Skeletal muscle tissue (tissue), 4 donors: ENCODE measurements around the gene PCDHGA10. TPM values are rescaled to one million over a fixed set of nuclear protein-coding genes. Genes with fewer than 3 reads are reported as not detected.

Experiments
- H3K27ac ChIP-seq: one replicate; pipeline ENCODE4 v1.7.0; 2013; ENCODE audit warnings: mild to moderate bottlenecking, low read depth, low read length, inconsistent platforms
- H3K27me3 ChIP-seq, 3 donors: one replicate each; pipeline ENCODE4 v1.7.0; 2013; ENCODE audit warnings: low read length in 3 of 3; ENCODE audit not compliant: control insufficient read depth in 3 of 3, insufficient read depth in 3 of 3
- H3K36me3 ChIP-seq, 3 donors: one replicate each; pipeline ENCODE4 v1.7.0; 2013; ENCODE audit warnings: low read length in 3 of 3; ENCODE audit not compliant: control insufficient read depth in 3 of 3, insufficient read depth in 3 of 3
- H3K4me1 ChIP-seq, 3 donors: one replicate each; pipeline ENCODE4 v1.7.0; 2013; ENCODE audit warnings: low read length in 3 of 3, mild to moderate bottlenecking in 3 of 3; ENCODE audit not compliant: control insufficient read depth in 3 of 3, insufficient read depth in 3 of 3
- H3K4me3 ChIP-seq, 3 donors: one replicate each; pipeline ENCODE4 v1.7.0; 2013; ENCODE audit warnings: low read length in 3 of 3
- H3K9ac ChIP-seq, 3 donors: one replicate each; pipeline ENCODE4 v1.7.0; 2013; ENCODE audit warnings: low read length in 3 of 3, mild to moderate bottlenecking in 3 of 3, moderate library complexity in 2 of 3, low read depth in 1 of 3
- H3K9me3 ChIP-seq, 3 donors: one replicate each; pipeline ENCODE4 v1.7.0; 2013; ENCODE audit warnings: low read length in 3 of 3; ENCODE audit not compliant: control insufficient read depth in 3 of 3
- total RNA-seq: library from RNA; depleted of rRNA; stranded (reverse); fragments of >200 nt; gene quantifications from one replicate; pipeline ENCODE4 v1.2.3, GENCODE V29; 2014
- donor health status: Osteomylitis.

PCDHGA10 gene
- total RNA-seq = 4.2 TPM

DNA sequence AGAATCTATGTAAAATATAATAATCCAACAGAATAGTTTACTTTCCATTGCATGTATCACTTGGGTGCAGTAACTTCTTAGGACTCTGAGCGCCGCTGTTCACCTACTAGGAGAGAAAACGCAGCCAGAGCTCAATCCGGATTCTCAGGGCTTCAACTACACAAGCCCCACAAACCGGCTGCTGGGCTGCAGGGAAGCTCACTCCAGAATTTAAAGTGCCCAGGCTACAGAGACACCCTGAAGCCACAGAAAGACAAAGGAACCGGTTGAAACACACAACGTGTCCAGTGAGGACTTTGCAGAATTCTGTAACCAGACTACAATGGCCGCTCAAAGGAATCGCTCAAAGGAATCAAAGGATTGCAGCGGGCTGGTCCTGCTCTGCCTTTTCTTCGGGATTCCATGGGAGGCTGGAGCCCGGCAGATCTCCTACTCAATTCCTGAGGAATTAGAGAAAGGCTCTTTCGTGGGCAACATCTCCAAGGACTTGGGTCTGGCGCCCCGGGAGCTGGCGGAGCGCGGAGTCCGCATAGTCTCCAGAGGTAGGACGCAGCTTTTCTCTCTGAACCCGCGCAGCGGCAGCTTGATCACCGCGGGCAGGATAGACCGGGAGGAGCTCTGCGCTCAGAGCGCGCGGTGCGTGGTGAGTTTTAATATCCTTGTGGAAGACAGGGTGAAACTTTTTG, at the start of gene PCDHGA10:
Gene PCDHGA10, plus strand, starts transcription at position 134 of the 686 bp plus-strand sequence. Its CDS starts 189 bp downstream, at position 323.
- Histone ChIP-seq H3K9ac (peak within 1 kb of the TSS; percentile 36 to 83 (median 43)), H3K27me3 (peaks cover 0 to 7% (median 6%) of the 10 kb centered on the region in 3 donors)

DNA sequence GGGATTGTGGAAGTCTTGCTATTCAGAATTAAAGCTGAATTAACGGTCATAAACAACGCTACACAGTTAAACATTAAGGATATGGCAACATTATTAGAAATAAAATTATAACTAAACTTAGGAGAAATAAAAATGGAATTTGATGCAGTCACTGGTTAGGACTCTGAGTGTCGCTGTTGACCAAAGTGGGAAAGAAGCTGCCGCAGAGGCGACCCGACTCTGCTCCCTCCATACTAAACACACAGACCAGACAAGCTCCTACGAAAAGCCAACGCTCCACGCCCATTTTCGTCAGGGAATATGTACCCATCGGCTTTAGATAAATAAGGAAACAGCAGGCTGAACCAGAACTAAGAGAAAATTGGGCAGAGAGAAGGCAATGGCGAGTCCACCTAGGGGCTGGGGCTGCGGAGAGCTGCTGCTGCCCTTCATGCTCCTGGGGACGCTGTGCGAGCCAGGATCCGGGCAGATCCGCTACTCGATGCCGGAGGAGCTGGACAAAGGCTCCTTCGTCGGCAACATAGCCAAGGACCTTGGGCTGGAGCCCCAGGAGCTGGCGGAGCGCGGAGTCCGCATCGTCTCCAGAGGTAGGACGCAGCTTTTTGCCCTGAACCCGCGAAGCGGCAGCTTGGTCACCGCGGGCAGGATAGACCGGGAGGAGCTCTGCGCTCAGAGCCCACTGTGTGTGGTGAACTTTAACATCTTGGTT, 48.7 kb upstream of the PCDHGA10 start, which contains the start of gene PCDHGA5:
Gene PCDHGA5, plus strand, starts transcription at position 211 of the 709 bp plus-strand sequence. Its CDS starts 169 bp downstream, at position 380.
- Histone ChIP-seq H3K27ac (no peak within 1 kb of the TSS), H3K9ac (no peak within 1 kb of the TSS), H3K9me3 (peaks cover 10 to 32% (median 29%) of the 10 kb centered on the region in 3 donors), H3K4me3 (peak within 1 kb of the TSS in 2 of 3 donors; percentile 41 to 52), H3K4me1 (no peaks in the 10 kb centered on the region), H3K27me3 (peaks cover 12 to 36% (median 16%) of the 10 kb centered on the region in 3 donors), H3K36me3 (peaks cover 0 to 10% (median 7%) of the 10 kb centered on the region in 3 donors)

More for the DNA sequence above, at the start of gene PCDHGA10:
- peaks cover 2 to 20% (median 4%) of the 10 kb centered on the region in 3 donors for H3K36me3 ChIP-seq
- peaks cover 0 to 13% (median 6%) of the 10 kb centered on the region in 3 donors for H3K4me1 ChIP-seq
- H3K27ac ChIP-seq = no peak within 1 kb of the TSS
- peaks cover 10 to 25% (median 16%) of the 10 kb centered on the region in 3 donors for H3K9me3 ChIP-seq
- peak within 1 kb of the TSS; percentile 67 to 73 (median 70) for H3K4me3 ChIP-seq

DNA sequence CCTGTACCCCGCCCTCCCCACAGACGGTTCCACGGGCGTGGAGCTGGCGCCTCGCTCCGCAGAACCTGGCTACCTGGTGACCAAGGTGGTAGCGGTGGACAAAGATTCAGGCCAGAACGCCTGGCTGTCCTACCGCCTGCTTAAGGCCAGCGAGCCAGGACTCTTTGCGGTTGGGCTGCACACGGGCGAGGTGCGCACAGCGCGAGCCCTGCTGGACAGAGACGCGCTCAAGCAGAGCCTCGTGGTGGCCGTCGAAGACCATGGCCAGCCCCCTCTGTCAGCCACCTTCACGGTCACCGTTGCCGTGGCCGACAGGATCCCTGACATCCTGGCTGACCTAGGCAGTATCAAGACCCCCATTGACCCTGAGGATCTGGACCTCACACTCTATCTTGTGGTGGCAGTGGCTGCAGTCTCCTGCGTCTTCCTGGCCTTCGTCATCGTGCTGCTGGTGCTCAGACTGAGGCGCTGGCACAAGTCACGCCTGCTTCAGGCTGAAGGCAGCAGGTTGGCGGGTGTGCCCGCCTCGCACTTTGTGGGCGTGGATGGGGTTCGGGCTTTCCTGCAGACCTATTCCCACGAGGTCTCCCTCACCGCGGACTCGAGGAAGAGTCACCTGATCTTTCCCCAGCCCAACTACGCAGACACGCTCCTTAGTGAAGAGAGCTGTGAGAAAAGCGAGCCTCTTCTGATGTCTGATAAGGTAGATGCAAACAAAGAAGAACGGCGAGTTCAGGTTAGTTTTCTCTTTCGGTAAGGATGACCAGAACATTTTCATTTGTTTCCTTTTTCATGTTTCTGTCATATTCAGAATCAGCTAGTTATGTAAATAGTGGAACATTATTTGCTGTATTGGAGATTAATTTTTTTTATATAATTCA, 46.5 kb upstream of the PCDHGA10 start:
- Histone ChIP-seq H3K9me3 (peaks cover 14 to 37% (median 28%) of the 10 kb centered on the region in 3 donors), H3K36me3 (peaks cover 0 to 15% (median 7%) of the 10 kb centered on the region in 3 donors), H3K4me1 (peaks cover 0 to 5% (median 0%) of the 10 kb centered on the region in 3 donors), H3K27ac (no peak overlapping the region), H3K9ac (no peak overlapping the region), H3K27me3 (peaks cover 12 to 26% (median 16%) of the 10 kb centered on the region in 3 donors), H3K4me3 (peak overlapping the region in 1 of 3 donors; percentile 27)

DNA sequence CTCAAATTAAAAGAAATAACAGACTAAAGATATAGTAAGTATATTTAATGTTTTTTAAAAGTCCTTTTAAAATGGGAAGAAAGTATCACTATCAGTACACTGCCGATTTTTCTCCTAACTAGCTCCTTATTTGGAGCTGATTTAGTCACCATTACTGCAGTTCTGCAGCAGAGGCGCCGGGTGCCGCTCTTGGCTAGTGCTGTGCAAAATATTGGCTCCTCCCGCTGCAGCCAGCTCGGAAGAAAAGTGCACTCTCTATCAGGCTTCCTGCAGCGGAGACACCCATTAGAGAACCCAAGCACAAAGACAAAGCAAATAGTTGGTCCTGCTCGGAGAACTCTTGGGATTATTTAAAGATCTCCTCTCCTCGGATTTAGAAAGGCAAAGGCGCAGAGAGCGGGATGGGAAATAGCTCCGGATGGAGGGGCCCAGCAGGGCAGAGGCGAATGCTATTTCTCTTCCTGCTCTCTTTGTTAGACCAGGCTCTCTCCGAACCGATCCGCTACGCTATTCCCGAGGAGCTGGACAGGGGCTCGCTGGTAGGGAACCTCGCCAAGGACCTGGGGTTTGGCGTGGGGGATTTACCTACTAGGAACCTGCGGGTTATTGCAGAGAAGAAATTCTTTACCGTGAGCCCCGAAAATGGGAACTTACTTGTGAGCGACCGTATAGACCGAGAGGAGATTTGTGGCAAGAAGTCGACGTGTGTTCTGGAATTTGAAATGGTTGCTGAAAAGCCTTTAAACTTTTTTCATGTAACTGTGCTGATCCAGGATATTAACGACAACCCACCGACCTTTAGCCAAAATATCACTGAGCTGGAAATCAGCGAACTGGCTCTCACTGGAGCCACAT, 42.6 kb upstream of the PCDHGA10 start, which contains the start of gene PCDHGB3:
Gene PCDHGB3, plus strand, starts transcription at position 249 of the 855 bp plus-strand sequence. Its CDS starts 153 bp downstream, at position 402.
- Histone ChIP-seq H3K9me3 (peaks cover 30 to 44% (median 32%) of the 10 kb centered on the region in 3 donors), H3K27ac (no peak within 1 kb of the TSS), H3K27me3 (peaks cover 16 to 18% (median 17%) of the 10 kb centered on the region in 3 donors), H3K36me3 (peaks cover 0 to 14% (median 5%) of the 10 kb centered on the region in 3 donors), H3K4me3 (peak within 1 kb of the TSS; percentile 55 to 61 (median 58)), H3K9ac (peak within 1 kb of the TSS; percentile 34 to 54 (median 42)), H3K4me1 (peaks cover 0 to 11% (median 0%) of the 10 kb centered on the region in 3 donors)

DNA sequence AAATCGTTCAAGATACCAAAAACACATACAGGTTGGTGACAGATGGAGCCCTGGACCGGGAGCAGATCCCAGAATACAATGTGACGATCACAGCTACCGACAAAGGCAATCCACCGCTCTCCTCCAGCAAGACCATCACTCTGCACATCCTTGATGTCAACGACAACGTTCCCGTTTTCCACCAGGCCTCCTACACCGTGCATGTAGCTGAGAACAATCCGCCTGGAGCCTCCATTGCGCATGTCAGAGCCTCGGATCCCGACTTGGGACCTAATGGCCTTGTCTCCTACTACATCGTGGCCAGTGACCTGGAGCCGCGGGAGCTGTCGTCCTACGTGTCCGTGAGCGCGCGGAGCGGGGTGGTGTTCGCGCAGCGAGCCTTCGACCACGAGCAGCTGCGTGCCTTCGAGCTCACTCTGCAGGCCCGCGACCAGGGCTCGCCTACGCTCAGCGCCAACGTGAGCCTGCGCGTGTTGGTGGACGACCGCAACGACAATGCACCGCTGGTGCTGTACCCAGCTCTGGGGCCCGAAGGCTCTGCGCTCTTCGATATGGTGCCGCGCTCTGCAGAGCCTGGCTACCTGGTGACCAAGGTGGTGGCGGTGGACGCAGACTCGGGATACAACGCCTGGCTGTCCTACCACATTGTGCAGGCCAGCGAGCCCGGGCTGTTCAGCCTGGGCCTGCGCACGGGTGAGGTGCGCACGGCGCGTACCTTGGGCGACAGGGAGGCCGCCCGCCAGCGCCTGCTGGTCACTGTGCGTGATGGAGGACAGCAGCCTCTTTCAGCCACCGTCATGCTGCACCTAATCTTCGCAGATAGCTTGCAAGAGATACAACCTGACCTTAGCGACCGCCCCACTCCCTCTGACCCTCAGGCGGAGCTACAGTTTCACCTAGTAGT, 41.0 kb upstream of the PCDHGA10 start:
- H3K9ac ChIP-seq = no peak overlapping the region
- H3K9me3 ChIP-seq = peaks cover 21 to 41% (median 28%) of the 10 kb centered on the region in 3 donors
- H3K4me3 ChIP-seq = peak overlapping the region; percentile 33 to 41 (median 36)
- peaks cover 9 to 17% (median 10%) of the 10 kb centered on the region in 3 donors for H3K27me3 ChIP-seq
- peaks cover 0 to 10% (median 2%) of the 10 kb centered on the region in 3 donors for H3K36me3 ChIP-seq
- H3K4me1 ChIP-seq = peaks cover 0 to 11% (median 0%) of the 10 kb centered on the region in 3 donors
- no peak overlapping the region for H3K27ac ChIP-seq

DNA sequence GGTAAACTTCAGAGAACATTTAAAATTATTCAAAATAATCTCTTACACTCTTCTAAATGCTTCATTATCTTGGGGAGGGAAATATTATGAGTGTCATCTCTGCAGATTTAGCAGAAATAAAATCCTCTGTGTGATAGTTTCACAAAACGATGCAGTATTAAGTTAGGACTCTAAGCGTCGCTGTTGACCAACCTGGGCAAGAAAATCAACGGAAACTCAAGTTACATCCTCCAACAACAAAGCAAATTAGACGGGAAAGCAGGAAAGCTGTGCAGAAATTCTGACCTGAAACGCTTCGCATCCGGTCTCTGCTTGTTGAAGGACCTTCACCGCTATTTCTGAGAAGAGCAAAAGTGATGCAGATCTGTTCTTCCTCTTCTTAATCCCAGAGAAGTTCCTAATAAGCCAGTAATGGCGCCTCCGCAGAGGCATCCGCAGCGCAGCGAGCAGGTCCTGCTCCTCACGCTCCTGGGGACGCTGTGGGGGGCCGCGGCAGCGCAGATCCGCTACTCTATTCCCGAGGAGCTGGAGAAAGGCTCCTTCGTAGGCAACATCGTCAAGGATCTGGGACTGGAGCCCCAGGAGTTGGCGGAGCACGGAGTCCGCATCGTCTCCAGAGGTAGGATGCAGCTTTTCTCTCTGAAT, 39.0 kb upstream of the PCDHGA10 start, which contains the start of gene PCDHGA6:
Gene PCDHGA6, plus strand, starts transcription at position 219 of the 645 bp plus-strand sequence. Its CDS starts 193 bp downstream, at position 412.
- Histone ChIP-seq H3K27ac (no peak within 1 kb of the TSS), H3K9me3 (peaks cover 21 to 41% (median 26%) of the 10 kb centered on the region in 3 donors), H3K27me3 (peaks cover 9 to 17% (median 10%) of the 10 kb centered on the region in 3 donors), H3K4me1 (peaks cover 0 to 11% (median 0%) of the 10 kb centered on the region in 3 donors), H3K4me3 (peak within 1 kb of the TSS; percentile 57 to 63 (median 61)), H3K36me3 (peaks cover 0 to 10% (median 2%) of the 10 kb centered on the region in 3 donors), H3K9ac (peak within 1 kb of the TSS in 1 of 3 donors; percentile 33)

DNA sequence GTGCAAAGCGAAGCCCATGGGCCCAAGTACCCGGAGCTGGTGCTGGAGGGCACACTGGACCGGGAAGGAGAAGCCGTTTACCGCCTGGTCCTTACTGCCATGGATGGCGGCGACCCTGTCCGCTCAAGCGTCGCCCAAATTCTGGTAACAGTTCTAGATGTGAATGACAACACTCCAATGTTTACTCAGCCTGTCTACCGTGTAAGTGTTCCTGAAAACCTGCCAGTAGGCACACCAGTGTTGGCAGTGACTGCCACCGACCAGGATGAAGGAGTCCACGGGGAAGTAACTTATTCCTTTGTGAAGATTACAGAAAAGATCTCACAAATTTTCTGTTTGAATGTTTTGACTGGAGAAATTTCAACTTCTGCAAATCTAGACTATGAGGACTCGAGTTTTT, 38.2 kb upstream of the PCDHGA10 start:
- Histone ChIP-seq H3K36me3 (peaks cover 0 to 10% (median 2%) of the 10 kb centered on the region in 3 donors), H3K9ac (no peak overlapping the region), H3K9me3 (peaks cover 21 to 41% (median 24%) of the 10 kb centered on the region in 3 donors), H3K4me1 (peaks cover 0 to 11% (median 0%) of the 10 kb centered on the region in 3 donors), H3K27me3 (peaks cover 9 to 17% (median 10%) of the 10 kb centered on the region in 3 donors), H3K27ac (no peak overlapping the region), H3K4me3 (peak overlapping the region; percentile 41 to 61 (median 57))
